ENCODE results near the gene STPG2. TPM values are rescaled to one million over a fixed set of nuclear protein-coding genes. Genes with fewer than 3 reads are reported as not detected.
A peak's percentile ranks its signal among the peaks of the same experiment; 100 is the strongest.

The STPG2 gene
- total and polyA plus RNA-seq, 2 of the 8 experiments (the other 6 are each of a cell fraction or from before 2014, with no cell fraction given): 0.03 TPM; not detected in 1

- H4K91ac ChIP-seq (replicated peaks; ENCODE audit: insufficient read length, low read length): no peak overlapping the region
- H3K4me2 ChIP-seq (ENCODE audit: insufficient read depth in 1 of 2, low read depth in 2 of 2, low read length in 2 of 2): no peak overlapping the region
- H3K4ac ChIP-seq (replicated peaks; ENCODE audit: insufficient read length, low read depth, low read length): no peak overlapping the region
- H2AK5ac ChIP-seq (ENCODE audit: low read depth, low read length): no peak overlapping the region
- no peak overlapping the region for H3K56ac ChIP-seq (replicated peaks; ENCODE audit: insufficient read length, low read depth, low read length)
- H4K5ac ChIP-seq (ENCODE audit: insufficient read length, low read depth, low read length): no peak overlapping the region
- peak overlapping the region; percentile 28 for H2AFZ ChIP-seq (ENCODE audit: low read length)
- H3K14ac ChIP-seq (ENCODE audit: insufficient read length): no peak overlapping the region
- no peak for TF ChIP-seq TCF12 (IDR thresholded peaks at IDR 0.05; ENCODE audit: low read depth, low read length)
- no peak overlapping the region for H2BK120ac ChIP-seq (replicated peaks; ENCODE audit: low read depth, low read length)
- peaks cover 0 to 3% of the 10 kb centered on the region in 2 experiments for H4K20me1 ChIP-seq (replicated peaks in 1 of 2; ENCODE audit: control insufficient read depth in 1 of 2, insufficient read depth in 2 of 2, low read length in 2 of 2)
- H2BK20ac ChIP-seq (ENCODE audit: low read length): no peak overlapping the region
- H3K36me3 ChIP-seq (ENCODE audit: control insufficient read depth in 2 of 4, insufficient read depth in 4 of 4, low read length in 3 of 4): no peaks in the 10 kb centered on the region
- no peaks in the 10 kb centered on the region for H3K23me2 ChIP-seq (ENCODE audit: low read depth, low read length)
- no peaks in the 10 kb centered on the region for H3K4me1 ChIP-seq (replicated peaks in 1 of 4; ENCODE audit: control insufficient read depth in 3 of 4, insufficient read depth in 4 of 4, low read length in 3 of 4)
- no peak overlapping the region for H4K8ac ChIP-seq (ENCODE audit: extremely low read depth, insufficient read depth, low read length)
- H2BK12ac ChIP-seq (ENCODE audit: low read depth, low read length): no peak overlapping the region
- H3K27ac ChIP-seq (ENCODE audit: low read depth, low read length): no peak overlapping the region
- H3K18ac ChIP-seq (ENCODE audit: extremely low read depth, low read length): no peak overlapping the region; the same call in 1 of the 2 replicates
- H3K9ac ChIP-seq (replicated peaks in 1 of 4; ENCODE audit: extremely low read depth in 1 of 4, low read depth in 3 of 4, low read length in 3 of 4): no peak overlapping the region
- no peaks in the 10 kb centered on the region for H3K79me1 ChIP-seq (ENCODE audit: low read depth, low read length)
- no peaks in the 10 kb centered on the region for H3K27me3 ChIP-seq (replicated peaks in 1 of 4; ENCODE audit: control insufficient read depth in 3 of 4, extremely low read depth in 1 of 4, insufficient read depth in 3 of 4, low read length in 3 of 4)
- DNase-seq (ENCODE audit: low read depth in 1 of 2, low spot score in 2 of 2) (no peak), FAIRE-seq (peak; percentile 24)
- 89% methylated on average over 1 of the region's 1 CpG; no CpG with 5 or more reads in 1 of the 2 experiments for WGBS, 2 experiments (ENCODE audit: extremely low coverage in 1 of 2, insufficient coverage in 1 of 2, insufficient read length in 1 of 2, insufficient replicate concordance in 2 of 2, low coverage in 1 of 2, low lambda C conversion rate in 2 of 2, missing lambda C conversion rate in 1 of 2)
- no peak overlapping the region for H2BK5ac ChIP-seq (ENCODE audit: low read depth, low read length)
- CTCF ChIA-PET (ENCODE audit: partially characterized antibody): no interaction called here
- POLR2A ChIA-PET (ENCODE audit: partially characterized antibody): no interaction called here
- no peak overlapping the region for H3K23ac ChIP-seq (ENCODE audit: insufficient read length)
- H2BK15ac ChIP-seq (ENCODE audit: low read length): no peak overlapping the region
- no peaks in the 10 kb centered on the region for H3K9me3 ChIP-seq (ENCODE audit: insufficient read depth in 2 of 2, low read depth in 1 of 2, low read length in 1 of 2)
- no peaks in the 10 kb centered on the region for H3K79me2 ChIP-seq (ENCODE audit: control insufficient read depth in 1 of 2, insufficient read depth in 2 of 2, low read length in 2 of 2)
- no peak overlapping the region for H3K4me3 ChIP-seq (ENCODE audit: extremely low read depth in 1 of 4, insufficient read depth in 2 of 4, low read depth in 3 of 4, low read length in 4 of 4)
Measured at GRCh38 chr4:97770222-97770621, 373.1 kb downstream of the STPG2 start.

All from H1 (cell line).